Dermis blood vessel endothelial cell (primary cell): ENCODE results near the gene INO80B. TPM values are rescaled to one million over a fixed set of nuclear protein-coding genes. Genes with fewer than 3 reads are reported as not detected.
A peak's percentile ranks its signal among the peaks of the same experiment; 100 is the strongest.

Experiments
- DNase-seq: peaks from one replicate; pipeline ENCODE4 v3.0.0; 2010
- total RNA-seq: library from RNA; depleted of rRNA; stranded (reverse); fragments of >200 nt; gene quantifications from 2 replicates; pipeline ENCODE4 v1.2.3, GENCODE V29; 2014

The INO80B gene
- total RNA-seq, 1 donor from 2014 or later, result 24.0 TPM

DNA sequence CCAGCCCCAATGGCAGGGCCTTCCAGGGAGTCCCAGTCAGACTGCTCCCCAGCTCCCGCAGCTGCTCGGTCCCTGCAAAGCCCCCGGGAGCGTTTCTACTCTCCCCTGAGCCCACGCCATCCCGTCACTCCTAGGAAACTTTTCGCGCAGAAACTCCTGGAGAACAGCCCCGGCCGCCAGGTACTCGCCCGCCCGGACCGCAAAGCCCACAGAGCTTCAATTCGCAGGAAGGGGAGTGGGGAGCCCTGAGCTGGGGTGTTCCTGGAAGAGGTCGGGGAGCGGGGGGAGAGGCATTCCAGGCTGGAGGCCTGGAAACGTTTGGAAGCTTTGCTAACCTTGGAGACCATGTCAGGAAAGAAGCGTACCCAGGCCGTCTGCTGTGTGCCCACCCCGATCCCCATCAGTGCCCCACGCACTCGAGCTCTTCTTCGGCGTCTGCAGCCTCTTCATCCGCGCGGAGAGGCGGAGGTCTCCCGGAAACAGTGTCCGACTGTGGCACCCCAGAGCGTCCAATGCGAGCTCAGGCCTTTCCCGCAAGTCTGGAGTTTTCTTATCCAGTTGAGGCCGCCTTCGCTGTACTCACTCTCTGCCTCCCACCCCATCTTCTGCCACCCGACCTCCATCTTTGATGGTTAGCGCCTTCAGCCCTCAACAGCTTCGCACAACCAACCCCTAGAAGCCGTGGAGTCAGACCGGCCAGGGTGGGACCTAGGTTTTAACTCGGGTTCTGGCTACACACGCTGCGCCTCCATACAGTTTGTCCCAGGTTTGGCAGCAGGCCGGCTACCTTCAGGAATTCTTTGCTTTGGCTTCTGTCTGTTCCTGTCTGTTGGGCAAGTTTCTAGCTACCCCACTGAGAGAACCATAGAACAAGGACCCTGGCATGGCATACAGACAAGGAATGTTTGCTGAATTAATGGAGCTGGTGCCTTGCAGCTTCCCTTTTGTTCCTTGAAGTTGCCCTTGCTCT lies 48.9 kb downstream of the INO80B start:
- DNase-seq, result no peak

DNA sequence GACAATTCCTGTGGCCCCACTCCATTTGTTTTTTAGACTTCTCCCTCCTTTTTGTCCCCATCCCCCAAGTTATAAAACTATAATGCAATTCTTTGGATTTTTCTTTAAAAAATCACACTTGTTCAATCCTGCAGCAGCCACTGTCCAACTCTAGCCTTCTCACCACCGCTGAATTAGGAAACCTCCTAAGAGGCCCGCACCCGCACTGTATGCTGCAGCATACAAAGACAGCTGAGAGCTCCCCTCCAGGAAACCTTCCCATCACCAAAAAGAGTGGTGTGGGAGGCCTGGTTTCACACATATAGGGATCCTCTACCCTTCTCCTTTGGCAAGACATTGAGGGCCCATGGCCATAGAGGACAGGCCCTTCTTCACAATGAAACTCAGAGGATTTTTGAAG lies 49.7 kb downstream of the INO80B start:
- no peak for DNase-seq

DNA sequence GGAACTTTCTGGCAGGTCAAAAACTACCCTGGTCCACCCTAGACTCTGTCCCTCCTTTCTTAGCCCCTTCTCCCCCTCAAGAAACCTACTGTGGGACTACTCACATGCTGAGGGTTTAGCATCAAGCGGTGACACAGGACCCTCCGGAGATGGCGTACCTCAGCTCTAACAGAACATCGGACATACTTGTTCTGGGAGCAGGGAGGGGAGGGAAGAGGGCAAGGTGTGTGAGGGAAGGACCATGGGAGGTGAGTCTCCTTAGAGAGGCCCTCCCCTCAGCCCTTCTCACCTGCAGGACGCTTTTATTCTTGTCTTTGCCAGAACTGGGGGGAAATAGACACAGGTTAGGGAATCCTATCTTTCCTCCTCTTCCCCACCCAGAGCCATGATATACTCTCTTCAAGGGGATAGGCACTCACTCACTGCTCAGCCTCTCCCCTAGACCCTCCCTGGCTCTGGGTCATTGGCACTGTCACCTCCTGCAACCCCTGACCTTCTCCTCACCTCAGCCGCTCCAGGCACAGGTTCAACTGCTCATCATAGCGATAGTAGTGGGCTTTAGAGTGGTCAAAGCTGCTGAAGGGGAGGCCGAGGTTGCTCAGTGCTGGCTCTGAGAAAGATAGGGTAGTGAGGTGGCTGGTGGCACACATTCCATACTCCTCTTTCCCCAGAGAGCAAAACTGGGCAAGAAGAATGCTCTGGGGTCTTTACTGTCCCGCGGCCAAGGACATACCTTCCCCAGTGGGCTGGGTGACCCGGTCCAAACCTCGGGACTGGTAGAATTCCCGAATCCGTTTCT lies 50.8 kb downstream of the INO80B start:
- no peak for DNase-seq

DNA sequence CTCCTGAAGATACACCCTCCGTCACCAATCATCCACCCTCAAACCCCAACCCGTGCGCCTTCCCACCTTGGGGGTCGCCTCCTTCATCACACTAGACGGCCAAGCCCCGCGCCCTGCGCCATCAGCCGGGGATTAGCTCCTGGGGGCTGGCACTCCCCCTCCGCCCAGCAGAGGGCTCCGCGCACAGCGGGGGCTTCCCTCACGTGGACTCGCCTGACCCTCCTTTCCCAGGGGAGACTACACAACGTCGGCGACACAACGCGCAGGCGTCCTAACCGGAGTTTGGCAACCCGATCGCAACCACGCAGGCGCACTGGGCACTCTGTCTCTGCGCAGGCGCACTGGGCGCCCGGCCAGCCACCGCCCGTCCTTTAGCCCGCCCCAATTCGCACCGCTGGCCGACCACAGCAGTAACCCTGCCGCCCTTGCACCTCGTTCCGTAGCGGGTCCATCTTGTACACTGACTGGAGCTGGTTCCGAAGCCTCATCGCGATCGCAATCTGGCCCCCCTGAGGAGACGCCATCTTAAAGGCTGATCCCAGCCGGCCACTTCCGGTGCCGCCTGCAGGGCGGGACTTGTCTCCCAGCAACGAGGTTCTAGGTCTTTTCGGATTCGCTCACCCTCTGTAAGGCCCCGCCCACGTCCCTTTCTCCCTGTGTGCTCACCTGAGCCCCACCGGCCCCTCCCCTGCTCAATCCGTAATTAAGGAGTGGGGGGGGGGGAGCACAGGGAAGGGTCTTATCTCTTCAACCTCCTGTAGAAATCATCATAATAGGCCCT lies 52.4 kb downstream of the INO80B start, which contains the start of gene PCGF1:
Gene PCGF1, minus strand, starts transcription at position 551 of the 781 bp plus-strand sequence. Its CDS starts 27 bp downstream, at position 524.
- DNase-seq, result peak; percentile 98

Other genes starting within 250 kb of the INO80B start
- 0.33 TPM in 1 of 2 replicates, not detected in the other for gene SLC4A5, start 111.7 kb upstream of the INO80B start, total RNA-seq
- gene DCTN1, start 74.8 kb upstream of the INO80B start, total RNA-seq, result 160 and 207 TPM in 2 replicates
- 0.14 and 0.17 TPM in 2 replicates for gene C2orf81, start 33.5 kb upstream of the INO80B start, total RNA-seq
- 23.3 and 36.9 TPM in 2 replicates for gene WDR54, start 33.4 kb upstream of the INO80B start, total RNA-seq
- 21.6 and 27.0 TPM in 2 replicates for gene RTKN, start 13.2 kb upstream of the INO80B start, total RNA-seq
- gene WBP1, start 3.4 kb downstream of the INO80B start, total RNA-seq, result 34.3 and 44.9 TPM in 2 replicates
- gene MOGS, start 10.3 kb downstream of the INO80B start, total RNA-seq, result 74.4 and 85.1 TPM in 2 replicates
- 25.9 and 33.7 TPM in 2 replicates for gene MRPL53, start 17.6 kb downstream of the INO80B start, total RNA-seq
- 14.9 and 22.8 TPM in 2 replicates for gene CCDC142, start 27.9 kb downstream of the INO80B start, total RNA-seq
- 18.2 and 21.6 TPM in 2 replicates for gene TTC31, start 28.0 kb downstream of the INO80B start, total RNA-seq
- gene LBX2, start 44.5 kb downstream of the INO80B start, total RNA-seq, result 0.98 and 2.9 TPM in 2 replicates
- gene PCGF1, start 52.6 kb downstream of the INO80B start, total RNA-seq, result 9.7 and 11.7 TPM in 2 replicates
- gene TLX2, start 59.4 kb downstream of the INO80B start, total RNA-seq, result 0.17 TPM in 1 of 2 replicates, not detected in the other
- not detected in 2 replicates for gene DQX1, start 71.1 kb downstream of the INO80B start, total RNA-seq
- 87.2 and 127 TPM in 2 replicates for gene AUP1, start 74.6 kb downstream of the INO80B start, total RNA-seq
- gene HTRA2, start 74.8 kb downstream of the INO80B start, total RNA-seq, result 50.9 and 51.8 TPM in 2 replicates
- gene LOXL3, start 98.9 kb downstream of the INO80B start, total RNA-seq, result 0.85 and 1.7 TPM in 2 replicates
- gene DOK1, start 99.6 kb downstream of the INO80B start, total RNA-seq, result 20.8 and 21.5 TPM in 2 replicates
- not detected in 2 replicates for gene M1AP, start 193.2 kb downstream of the INO80B start, total RNA-seq
- 4.4 and 5.0 TPM in 2 replicates for gene SEMA4F, start 199.2 kb downstream of the INO80B start, total RNA-seq